HepG2 (cell line): ENCODE measurements around the gene SREBF1. TPM values are rescaled to one million over a fixed set of nuclear protein-coding genes. Genes with fewer than 3 reads are reported as not detected.
A peak's percentile ranks its signal among the peaks of the same experiment; 100 is the strongest.

Experiments used
- ATAC-seq: fragments of 200-7000 bp; cut with Tn5 transposase; 3 replicates; pipeline ENCODE4 v1.9.1; 2020; ENCODE audit warnings: mild to moderate bottlenecking, moderate library complexity
- BruUV-seq: library from RNA; stranded (reverse); fragments of 400-500 nt; replicated peaks from 2 replicates; lab custom pipeline; 2021; lab: Mats Ljungman, UMichigan
- CTCF ChIA-PET: fragments of 300-600 bp; formaldehyde crosslinking; extraction: SDS; loops from one replicate; lab custom pipeline; 2021; ENCODE audit warnings: low total read pairs, inconsistent platforms, low intra/inter-chr PET ratio; lab: Yijun Ruan, JAX
- POLR2A ChIA-PET: fragments of 350-600 bp; sonication (Branson Sonifier 250); formaldehyde crosslinking; loops from one replicate; lab custom pipeline; 2020; ENCODE audit warnings: antibody characterized with exemption, inconsistent platforms; lab: Yijun Ruan, JAX
- DNase-seq: peaks from one replicate; pipeline ENCODE4 v3.0.0-alpha.2; 2015; ENCODE audit warnings: low spot score
- FAIRE-seq: peaks from 3 replicates; lab custom pipeline; 2011; peaks lifted over from hg19 to GRCh38; lab: Jason Lieb, UNC
- H2AFZ ChIP-seq: one replicate; pipeline ENCODE4 v1.6.1; 2011; ENCODE audit warnings: low read length, inconsistent platforms
- H3K27ac ChIP-seq: fragments of 300-600 bp; 3 replicates; pipeline ENCODE4 v1.8.0; 2011; ENCODE audit warnings: mixed run types, mild to moderate bottlenecking, mixed read lengths, low read length, inconsistent platforms; ENCODE audit not compliant: insufficient read depth; ENCODE audit errors: extremely low read length
- H3K27me3 ChIP-seq, 2 experiments: fragments of 200-600 bp in 1 of 2; 2 replicates in 1 of 2; 3 replicates in 1 of 2; pipeline versions ENCODE4 v1.6.0 to v1.8.0; 2011; ENCODE audit warnings: low read length in 2 of 2, mild to moderate bottlenecking in 2 of 2, moderate library complexity in 2 of 2, inconsistent platforms in 1 of 2; ENCODE audit not compliant: insufficient read depth in 2 of 2, control insufficient read depth in 1 of 2
- H3K36me3 ChIP-seq, 2 experiments: fragments of 200-600 bp in 1 of 2; replicated peaks in 1 of 2; 2 replicates in 1 of 2; 3 replicates in 1 of 2; pipeline versions ENCODE4 v1.5.1 to v1.8.0; 2011; ENCODE audit warnings: low read length in 2 of 2, inconsistent platforms in 1 of 2; ENCODE audit not compliant: insufficient read depth in 2 of 2, control insufficient read depth in 1 of 2
- H3K4me1 ChIP-seq: 2 replicates; pipeline ENCODE4 v1.5.1; 2012; ENCODE audit warnings: low read length, inconsistent platforms; ENCODE audit not compliant: insufficient read depth
- H3K4me2 ChIP-seq: 2 replicates; pipeline ENCODE4 v1.6.0; 2011; ENCODE audit warnings: low read depth, low read length, inconsistent platforms
- H3K4me3 ChIP-seq, 3 experiments: fragments of 200-600 bp in 1 of 3; sonication (generic), shearing (Covaris generic) in 1 of 3; replicated peaks in 1 of 3; 2 replicates each; pipeline ENCODE4 v1.5.1; 2011 to 2016; ENCODE audit warnings: low read length in 3 of 3, inconsistent platforms in 2 of 3, low read depth in 2 of 3, mild to moderate bottlenecking in 2 of 3, control low read depth in 1 of 3, mixed read lengths in 1 of 3; ENCODE audit not compliant: insufficient read depth in 1 of 3
- H3K79me2 ChIP-seq: one replicate; pipeline ENCODE4 v1.6.1; 2011; ENCODE audit warnings: low read length, inconsistent platforms; ENCODE audit not compliant: insufficient read depth
- H3K9ac ChIP-seq: 2 replicates; pipeline ENCODE4 v1.6.0; 2011; ENCODE audit warnings: mild to moderate bottlenecking, low read depth, low read length, inconsistent platforms; ENCODE audit not compliant: insufficient read depth
- H3K9me3 ChIP-seq: 2 replicates; pipeline ENCODE4 v1.5.1; 2012; ENCODE audit warnings: mild to moderate bottlenecking, low read length
- H4K20me1 ChIP-seq: 2 replicates; pipeline ENCODE4 v1.6.0; 2011; ENCODE audit warnings: inconsistent platforms, mild to moderate bottlenecking, low read length, moderate library complexity; ENCODE audit not compliant: insufficient read depth
- AFF4 ChIP-seq: sonication (generic); formaldehyde crosslinking; IDR thresholded peaks from 2 replicates; pipeline ENCODE4 v1.4.0; 2020; ENCODE audit warnings: missing genetic modification reagents
- AGO2 ChIP-seq: fragments of 200-400 bp; formaldehyde crosslinking; optimal IDR thresholded peaks from 2 replicates; pipeline ENCODE3; 2017; ENCODE audit warnings: mild to moderate bottlenecking, low read depth, low read length, moderate library complexity
- CEBPB ChIP-seq: IDR thresholded peaks from 2 replicates; pipeline ENCODE4 v1.6.1; 2011; ENCODE audit warnings: low read depth, low read length, improper control_type of control experiment, borderline replicate concordance
- GTF3A ChIP-seq: sonication (generic); formaldehyde crosslinking; conservative IDR thresholded peaks from 2 replicates; pipeline ENCODE4 v1.4.0; 2020; ENCODE audit warnings: mild to moderate bottlenecking, missing genetic modification reagents
- HNRNPL ChIP-seq: fragments of 200-400 bp; formaldehyde crosslinking; IDR thresholded peaks from 2 replicates; pipeline ENCODE4 v1.6.1; 2017; ENCODE audit warnings: mild to moderate bottlenecking, low read depth, low read length
- JARID2 ChIP-seq: sonication (generic); formaldehyde crosslinking; IDR thresholded peaks from 2 replicates; pipeline ENCODE4 v1.8.1; 2023; ENCODE audit warnings: missing genetic modification reagents, inconsistent platforms; ENCODE audit not compliant: insufficient replicate concordance
- RBFOX2 ChIP-seq: fragments of 200-400 bp; formaldehyde crosslinking; IDR thresholded peaks from 2 replicates; pipeline ENCODE4 v1.6.1; 2017; ENCODE audit warnings: low read depth, mild to moderate bottlenecking, low read length
- RBM22 ChIP-seq: fragments of 200-400 bp; formaldehyde crosslinking; optimal IDR thresholded peaks from 2 replicates; pipeline ENCODE3; 2017; ENCODE audit warnings: mild to moderate bottlenecking, low read length, moderate library complexity
- RBM39 ChIP-seq: fragments of 200-400 bp; formaldehyde crosslinking; IDR thresholded peaks from one replicate; pipeline ENCODE4 v1.6.1; 2018; ENCODE audit warnings: antibody characterized with exemption, mild to moderate bottlenecking, low read depth, low read length; ENCODE audit not compliant: poor library complexity, severe bottlenecking
- STAG1 ChIP-seq: sonication (generic); formaldehyde crosslinking; IDR thresholded peaks from 2 replicates; pipeline ENCODE4 v1.4.0; 2020; ENCODE audit warnings: missing genetic modification reagents
- ZNF24 ChIP-seq: fragments of 450-650 bp; IDR thresholded peaks from 2 replicates; pipeline ENCODE4 v1.6.1; 2017; ENCODE audit warnings: antibody characterized with exemption, mild to moderate bottlenecking
- ZNF33B ChIP-seq: sonication (generic); formaldehyde crosslinking; IDR thresholded peaks from 2 replicates; pipeline ENCODE4 v1.5.1; 2020; ENCODE audit warnings: mild to moderate bottlenecking, missing genetic modification reagents
- ZNF598 ChIP-seq: sonication (generic); formaldehyde crosslinking; IDR thresholded peaks from 2 replicates; pipeline ENCODE4 v1.5.1; 2020; ENCODE audit warnings: mild to moderate bottlenecking, missing genetic modification reagents, borderline replicate concordance
- ZNF891 ChIP-seq: sonication (generic); formaldehyde crosslinking; IDR thresholded peaks from 2 replicates; pipeline ENCODE4 v1.5.0; 2020; ENCODE audit warnings: mild to moderate bottlenecking, missing genetic modification reagents
- WGBS: methylation state at CpG from one replicate; pipeline ENCODE4 v1.1.6; 2017; ENCODE audit warnings: low lambda C conversion rate; 5-methylcytosine and 5-hydroxymethylcytosine counted together
- in situ Hi-C: cut with HindIII; loops from 2 replicates; pipeline ENCODE4 v1.10.0; 2017; ENCODE audit warnings: low pct_unique_long_range_greater_than_20kb; ENCODE audit not compliant: extremely low pct_ligation_motif_present
- intact Hi-C: fragments of 100-400 bp; cut with micrococcal nuclease; formaldehyde crosslinking; loops from one replicate; pipeline ENCODE4 v1.10.0; 2022; ENCODE audit not compliant: unreplicated experiment
- polyA plus RNA-seq, 8 experiments: library from polyadenylated mRNA; depleted of rRNA in 3 of 8; stranded (reverse) in 7 of 8; unstranded in 1 of 8; fragments of >200 nt; fragmentation: Illumina TruSeq in 4 of 8; extraction: Trizol in 4 of 8; gene quantifications; 2 replicates each; pipeline versions ENCODE4 v1.2.1 to v1.2.3, GENCODE V29; 2011 to 2016; ENCODE audit warnings: low read depth in 4 of 8, missing spikeins in 1 of 8, mixed read lengths in 1 of 8; ENCODE audit not compliant: insufficient read depth in 1 of 8
- total RNA-seq, 5 experiments: library from RNA; depleted of rRNA; stranded (reverse); fragments of >200 nt; fragmentation: Illumina TruSeq; extraction: Trizol; gene quantifications; 2 replicates each; pipeline ENCODE4 v1.2.3, GENCODE V29; 2016; ENCODE audit warnings: low read depth in 1 of 5
- TF ChIP-seq, protein P1 (sequence below): fragments of 450-650 bp; IDR thresholded peaks from 2 replicates; pipeline ENCODE4 v1.6.1; 2017

Gene SREBF1
- total and polyA plus RNA-seq, 2 of the 13 experiments (the other 11 are each of a cell fraction or from before 2014, with no cell fraction given) = 34.3 to 38.0 TPM

DNA sequence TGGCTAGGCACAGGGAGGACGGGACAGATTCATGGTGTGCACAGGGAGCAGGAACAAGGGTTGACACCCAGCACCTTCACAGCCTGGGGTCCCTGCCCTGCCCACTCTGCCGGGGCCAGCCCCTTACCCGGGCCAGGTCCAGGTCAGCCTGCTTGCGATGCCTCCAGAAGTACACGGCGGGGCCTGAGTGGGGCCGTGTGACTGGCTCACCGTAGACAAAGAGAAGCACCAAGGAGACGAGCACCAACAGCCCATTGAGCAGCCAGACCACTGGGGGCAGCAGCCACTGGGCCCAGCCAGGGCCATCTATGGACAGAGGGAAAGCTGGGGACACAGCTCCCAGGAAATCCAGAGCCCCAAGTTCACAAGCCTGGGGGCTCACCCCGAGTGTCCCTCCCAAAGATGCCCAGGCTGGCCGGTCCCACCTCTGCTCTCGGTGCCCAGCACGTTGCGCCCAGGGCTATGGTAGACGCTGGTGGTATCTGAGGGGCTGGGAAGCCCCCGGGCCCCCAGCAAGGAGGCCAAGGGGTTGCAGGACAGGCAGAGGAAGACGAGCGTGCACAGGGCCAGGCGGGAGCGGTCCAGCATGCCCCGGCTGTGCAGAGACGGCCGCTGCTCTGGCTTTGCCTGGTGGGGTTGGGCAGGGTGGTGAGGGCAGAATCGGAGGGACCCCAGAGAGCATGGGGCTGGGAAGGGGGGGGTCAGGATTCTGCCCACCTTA is 19.8 kb downstream of the SREBF1 start:
- in situ Hi-C loops (no loop called here), intact Hi-C loops (no loop called here)
- ATAC-seq = no peak

GRCh38 chr17:17816240-17816814 is 20.5 kb downstream of the SREBF1 start:
- H3K27ac ChIP-seq = no peak overlapping the region
- in situ Hi-C loops = no loop called here
- no TSS peak for BruUV-seq

More for the DNA sequence above, 19.8 kb downstream of the SREBF1 start:
- FAIRE-seq (no peak), DNase-seq (no peak)
- peaks cover 52 to 83% of the 10 kb centered on the region in 2 experiments for H3K36me3 ChIP-seq
- peaks cover 18% of the 10 kb centered on the region for H3K79me2 ChIP-seq
- WGBS = 97% methylated on average over 18 of the region's 24 CpGs
- no peak overlapping the region for H3K4me2 ChIP-seq
- CTCF ChIA-PET = no interaction called here
- POLR2A ChIA-PET = no interaction called here
- H3K27me3 ChIP-seq = no peaks in the 10 kb centered on the region
- no peaks in the 10 kb centered on the region for H3K9me3 ChIP-seq
- peaks cover 51% of the 10 kb centered on the region for H3K4me1 ChIP-seq
- H3K27ac ChIP-seq = no peak overlapping the region
- BruUV-seq = no TSS peak
- H2AFZ ChIP-seq = no peak overlapping the region
- no peak overlapping the region for H3K9ac ChIP-seq
- TF ChIP-seq STAG1 (0 out of 2 replicates have a peak, but pooled peaks have one; percentile 9), RBM22 (peak; percentile 83), GTF3A (CRISPR knock-in tag) (no peak), AGO2 (peak; percentile 69), CEBPB (no peak), JARID2 (CRISPR knock-in tag) (no peak)
- peaks cover 42% of the 10 kb centered on the region for H4K20me1 ChIP-seq
- H3K4me3 ChIP-seq = no peak overlapping the region

More at GRCh38 chr17:17816240-17816814, 20.5 kb downstream of the SREBF1 start:
- FAIRE-seq (no peak), DNase-seq (no peak), ATAC-seq (no peak)
- Histone ChIP-seq H2AFZ (no peak overlapping the region), H3K36me3 (peaks cover 53 to 76% of the 10 kb centered on the region in 2 experiments), H3K9ac (no peak overlapping the region), H3K27me3 (no peaks in the 10 kb centered on the region), H3K79me2 (peaks cover 12% of the 10 kb centered on the region), H3K9me3 (no peaks in the 10 kb centered on the region), H3K4me2 (no peak overlapping the region), H3K4me3 (no peak overlapping the region), H3K4me1 (peaks cover 51% of the 10 kb centered on the region), H4K20me1 (peaks cover 38% of the 10 kb centered on the region)
- POLR2A ChIA-PET = no interaction called here
- intact Hi-C loops = no loop called here
- TF ChIP-seq ZNF33B (no peak), AGO2 (peak; percentile 47), AFF4 (CRISPR knock-in tag) (no peak), RBM39 (peak; percentile 29), ZNF891 (CRISPR knock-in tag) (0 out of 2 replicates have a peak, but pooled peaks have one; percentile 30), HNRNPL (0 out of 2 replicates have a peak, but pooled peaks have one; percentile 30), ZNF598 (CRISPR knock-in tag) (0 out of 2 replicates have a peak, but pooled peaks have one; percentile 41), RBFOX2 (peak; percentile 64), ZNF24 (no peak)
- TF ChIP-seq, protein P1, sequence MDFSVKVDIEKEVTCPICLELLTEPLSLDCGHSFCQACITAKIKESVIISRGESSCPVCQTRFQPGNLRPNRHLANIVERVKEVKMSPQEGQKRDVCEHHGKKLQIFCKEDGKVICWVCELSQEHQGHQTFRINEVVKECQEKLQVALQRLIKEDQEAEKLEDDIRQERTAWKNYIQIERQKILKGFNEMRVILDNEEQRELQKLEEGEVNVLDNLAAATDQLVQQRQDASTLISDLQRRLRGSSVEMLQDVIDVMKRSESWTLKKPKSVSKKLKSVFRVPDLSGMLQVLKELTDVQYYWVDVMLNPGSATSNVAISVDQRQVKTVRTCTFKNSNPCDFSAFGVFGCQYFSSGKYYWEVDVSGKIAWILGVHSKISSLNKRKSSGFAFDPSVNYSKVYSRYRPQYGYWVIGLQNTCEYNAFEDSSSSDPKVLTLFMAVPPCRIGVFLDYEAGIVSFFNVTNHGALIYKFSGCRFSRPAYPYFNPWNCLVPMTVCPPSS = no peak
- CTCF ChIA-PET = no interaction called here
- WGBS = 95% methylated on average over 8 of the region's 22 CpGs
